ENCODE data around the gene GUK1. TPM values are rescaled to one million over a fixed set of nuclear protein-coding genes. Genes with fewer than 3 reads are reported as not detected.

Gene GUK1
- total and polyA plus RNA-seq, 11 donors = 142 to 358 (median 176) TPM

DNA sequence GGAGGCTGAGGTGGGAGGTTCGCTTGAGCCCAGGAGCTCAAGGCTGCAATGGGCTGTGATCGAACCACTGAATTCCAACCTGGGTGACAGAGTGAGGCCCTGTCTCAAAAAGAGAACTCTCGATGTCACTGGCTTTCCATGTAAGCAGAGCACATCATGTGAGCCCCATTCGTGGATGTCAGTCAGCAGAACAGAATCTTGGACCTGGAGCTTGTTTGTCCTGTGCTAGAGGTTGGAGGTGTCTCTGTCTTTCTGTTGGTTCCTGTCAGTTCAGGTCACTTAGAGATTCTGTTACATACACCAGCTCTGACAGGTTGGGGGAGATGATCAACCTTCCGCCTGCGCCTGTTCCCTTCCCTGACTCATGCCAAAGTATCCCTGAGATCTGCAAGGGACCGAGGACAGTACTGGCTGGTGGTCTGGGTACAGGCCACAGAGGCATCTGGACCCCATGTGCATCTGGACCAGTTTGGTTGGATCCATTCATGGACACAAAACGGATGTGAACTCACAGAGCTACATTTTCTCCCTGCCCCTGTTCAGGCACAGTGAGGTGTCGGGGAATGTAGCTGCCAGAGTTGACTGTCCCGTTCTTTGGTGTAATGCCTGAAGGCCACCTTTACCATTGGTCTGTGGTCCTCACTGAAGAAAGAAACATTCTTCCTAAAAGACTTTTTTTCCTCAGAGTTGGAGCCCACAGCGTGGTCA, 47.6 kb upstream of the GUK1 start:
- H3K4me3 ChIP-seq = no peak overlapping the region
- H3K9me3 ChIP-seq = peaks cover 0 to 16% (median 7%) of the 10 kb centered on the region in 12 donors
- DNase-seq (no peak), ATAC-seq (no peak)
- intact Hi-C loops (cut with DNase I) = no loop called here
- H3K36me3 ChIP-seq = peaks cover 0 to 62% (median 12%) of the 10 kb centered on the region in 9 donors
- H3K27ac ChIP-seq = no peak overlapping the region
- H3K4me1 ChIP-seq = peaks cover 31 to 86% (median 64%) of the 10 kb centered on the region in 12 donors
- H3K27me3 ChIP-seq = no peaks in the 10 kb centered on the region
- 83 to 89% (median 84%) methylated on average over 10 to 11 of the region's 11 CpGs for WGBS, 4 donors
- TF ChIP-seq, protein P1, sequence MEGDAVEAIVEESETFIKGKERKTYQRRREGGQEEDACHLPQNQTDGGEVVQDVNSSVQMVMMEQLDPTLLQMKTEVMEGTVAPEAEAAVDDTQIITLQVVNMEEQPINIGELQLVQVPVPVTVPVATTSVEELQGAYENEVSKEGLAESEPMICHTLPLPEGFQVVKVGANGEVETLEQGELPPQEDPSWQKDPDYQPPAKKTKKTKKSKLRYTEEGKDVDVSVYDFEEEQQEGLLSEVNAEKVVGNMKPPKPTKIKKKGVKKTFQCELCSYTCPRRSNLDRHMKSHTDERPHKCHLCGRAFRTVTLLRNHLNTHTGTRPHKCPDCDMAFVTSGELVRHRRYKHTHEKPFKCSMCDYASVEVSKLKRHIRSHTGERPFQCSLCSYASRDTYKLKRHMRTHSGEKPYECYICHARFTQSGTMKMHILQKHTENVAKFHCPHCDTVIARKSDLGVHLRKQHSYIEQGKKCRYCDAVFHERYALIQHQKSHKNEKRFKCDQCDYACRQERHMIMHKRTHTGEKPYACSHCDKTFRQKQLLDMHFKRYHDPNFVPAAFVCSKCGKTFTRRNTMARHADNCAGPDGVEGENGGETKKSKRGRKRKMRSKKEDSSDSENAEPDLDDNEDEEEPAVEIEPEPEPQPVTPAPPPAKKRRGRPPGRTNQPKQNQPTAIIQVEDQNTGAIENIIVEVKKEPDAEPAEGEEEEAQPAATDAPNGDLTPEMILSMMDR (IDR thresholded peaks at IDR 0.05) = no peak
- TF ChIP-seq POLR2A (IDR thresholded peaks at IDR 0.05) = no peak

DNA sequence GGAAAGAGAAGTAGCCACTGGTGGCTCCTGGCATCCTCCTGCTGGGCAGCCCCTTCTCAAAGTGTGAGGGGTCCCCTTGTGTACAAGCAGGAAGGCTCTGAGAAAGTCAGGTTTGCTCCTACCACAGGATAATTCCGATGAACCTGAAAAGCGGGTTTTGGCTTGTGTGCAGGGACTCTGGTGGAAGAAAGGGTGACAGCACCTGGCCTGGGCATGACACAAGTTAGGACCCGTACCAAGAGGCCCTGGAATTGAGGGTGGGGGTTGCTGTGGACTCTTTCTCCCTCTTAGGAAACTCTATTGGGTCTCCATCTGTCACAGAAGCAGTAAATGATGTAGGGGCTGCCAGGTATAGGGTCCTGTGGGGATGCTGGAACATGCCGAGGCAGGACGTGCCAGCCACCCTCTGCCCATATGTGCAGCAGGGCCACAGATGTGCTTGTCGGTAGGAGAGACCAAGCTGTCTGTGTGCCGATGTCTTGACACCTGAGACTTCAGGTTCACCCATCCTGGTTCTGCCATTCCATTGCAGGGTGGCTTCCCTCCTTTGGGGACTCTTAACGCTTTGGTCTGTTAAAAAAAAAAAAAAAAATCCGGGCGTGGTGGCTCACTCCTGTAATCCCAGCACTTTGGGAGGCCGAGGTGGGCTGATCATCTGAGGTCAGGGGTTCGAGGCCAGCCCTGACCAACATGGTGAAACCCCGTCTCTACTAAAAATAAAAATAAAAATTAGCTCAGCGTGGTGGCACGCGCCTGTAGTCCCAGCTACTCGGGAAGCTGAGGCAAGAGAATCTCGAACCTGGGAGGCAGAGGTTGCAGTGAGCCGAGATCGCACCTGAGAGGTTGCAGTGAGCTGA, 46.8 kb upstream of the GUK1 start:
- H3K9me3 ChIP-seq = peaks cover 0 to 16% (median 7%) of the 10 kb centered on the region in 12 donors
- intact Hi-C loops (cut with DNase I) = no loop called here
- H3K27ac ChIP-seq = no peak overlapping the region
- H3K27me3 ChIP-seq = no peaks in the 10 kb centered on the region
- peaks cover 0 to 66% (median 20%) of the 10 kb centered on the region in 9 donors for H3K36me3 ChIP-seq
- TF ChIP-seq POLR2A (IDR thresholded peaks at IDR 0.05) = no peak
- TF ChIP-seq, protein P1 (IDR thresholded peaks at IDR 0.05) = no peak
- no peak for ATAC-seq
- no peak for DNase-seq
- H3K4me3 ChIP-seq = no peak overlapping the region
- WGBS, 4 donors = 91 to 96% (median 93%) methylated on average over 18 to 20 of the region's 20 CpGs
- peaks cover 24 to 79% (median 56%) of the 10 kb centered on the region in 12 donors for H3K4me1 ChIP-seq

- no peak overlapping the region for H3K27ac ChIP-seq
- no peaks in the 10 kb centered on the region for H3K27me3 ChIP-seq
- no peak overlapping the region for H3K4me3 ChIP-seq
- no peak for DNase-seq
- intact Hi-C loops (cut with DNase I) = no loop called here
- peaks cover 14 to 70% (median 43%) of the 10 kb centered on the region in 12 donors for H3K4me1 ChIP-seq
- H3K36me3 ChIP-seq = peaks cover 0 to 68% (median 31%) of the 10 kb centered on the region in 9 donors
- 87 to 95% (median 89%) methylated on average over 13 of the region's 13 CpGs for WGBS, 4 donors
- no peak for ATAC-seq
- H3K9me3 ChIP-seq = peaks cover 0 to 16% (median 7%) of the 10 kb centered on the region in 12 donors
- TF ChIP-seq, protein P1 (IDR thresholded peaks at IDR 0.05) = no peak
- no peak for TF ChIP-seq POLR2A (IDR thresholded peaks at IDR 0.05)
Measured at GRCh38 chr1:228094432-228095016, 45.6 kb upstream of the GUK1 start.

GRCh38 chr1:228095161-228095560, 44.9 kb upstream of the GUK1 start:
- Histone ChIP-seq H3K4me3 (no peak overlapping the region), H3K4me1 (peaks cover 7 to 65% (median 37%) of the 10 kb centered on the region in 12 donors), H3K9me3 (peaks cover 0 to 16% (median 7%) of the 10 kb centered on the region in 12 donors), H3K27me3 (no peaks in the 10 kb centered on the region), H3K27ac (no peak overlapping the region), H3K36me3 (peaks cover 0 to 75% (median 37%) of the 10 kb centered on the region in 9 donors)
- no peak for ATAC-seq
- no peak for DNase-seq
- no peak for TF ChIP-seq POLR2A (IDR thresholded peaks at IDR 0.05)
- TF ChIP-seq, protein P1 (IDR thresholded peaks at IDR 0.05) = no peak
- 96 to 98% (median 97%) methylated on average over 4 of the region's 4 CpGs for WGBS, 4 donors
- intact Hi-C loops (cut with DNase I) = no loop called here
